T-cell (primary cell): ENCODE results near the gene GALNT9. TPM values are rescaled to one million over a fixed set of nuclear protein-coding genes. Genes with fewer than 3 reads are reported as not detected.

Source experiments
- ATAC-seq, 4 experiments: fragments of 200-7000 bp in 3 of 4; fragments of 150-1000 bp in 1 of 4; cut with Tn5 transposase; replicated peaks in 1 of 4; 1 replicate in 3 of 4; 2 replicates in 1 of 4; pipeline ENCODE4 v1.10.0; 2021; ENCODE audit warnings: moderate library complexity in 3 of 4, mild to moderate bottlenecking in 2 of 4, moderate number of reproducible peaks in 1 of 4
- CTCF ChIA-PET, 2 donors: fragments of 300-600 bp; sonication (Branson Sonifier 250); formaldehyde crosslinking; loops; one replicate each; lab custom pipeline; 2022; ENCODE audit warnings: antibody characterized with exemption in 2 of 2; lab: Charles Lee
- POLR2A ChIA-PET, 2 donors: fragments of 300-600 bp; sonication (Branson Sonifier 250); formaldehyde crosslinking; loops; one replicate each; lab custom pipeline; 2022; ENCODE audit warnings: antibody characterized with exemption in 2 of 2; lab: Charles Lee
- DNase-seq, 35 experiments: peaks; one replicate each; pipeline versions ENCODE4 v3.0.0 to v3.0.0-alpha.2; 2013 to 2023
- H3K27ac ChIP-seq: one replicate; pipeline ENCODE4 v1.5.1; 2013; ENCODE audit warnings: low read length
- H3K27me3 ChIP-seq, 2 experiments: replicated peaks in 1 of 2; 1 replicate in 1 of 2; 2 replicates in 1 of 2; pipeline versions ENCODE4 v1.6.1 to v1.7.0; 2013; ENCODE audit warnings: low read length in 1 of 2, mixed read lengths in 1 of 2; ENCODE audit not compliant: control insufficient read depth in 2 of 2, insufficient read depth in 2 of 2; ENCODE audit errors: extremely low read depth in 1 of 2
- H3K36me3 ChIP-seq, 2 donors: 1 replicate in 1 of 2; 2 replicates in 1 of 2; pipeline versions ENCODE4 v1.6.1 to v1.7.0; 2013; ENCODE audit warnings: low read length in 1 of 2; ENCODE audit not compliant: control insufficient read depth in 2 of 2, insufficient read depth in 1 of 2; ENCODE audit errors: extremely low read depth in 1 of 2
- H3K4me1 ChIP-seq, 2 experiments: 1 replicate in 1 of 2; 2 replicates in 1 of 2; pipeline versions ENCODE4 v1.6.1 to v1.7.0; 2013; ENCODE audit warnings: low read length in 2 of 2, mixed read lengths in 1 of 2; ENCODE audit not compliant: insufficient read depth in 2 of 2, control insufficient read depth in 1 of 2; ENCODE audit errors: extremely low read depth in 1 of 2
- H3K4me3 ChIP-seq, 2 donors: 1 replicate in 1 of 2; 2 replicates in 1 of 2; pipeline versions ENCODE4 v1.5.1 to v1.7.0; 2013; ENCODE audit warnings: mild to moderate bottlenecking in 2 of 2, low read length in 1 of 2, moderate library complexity in 1 of 2; ENCODE audit not compliant: control insufficient read depth in 1 of 2; ENCODE audit errors: extremely low read depth in 1 of 2
- H3K9me3 ChIP-seq: 2 replicates; pipeline ENCODE4 v1.7.0; 2013
- H3K27ac Mint-ChIP-seq, 2 donors: one replicate each; pipeline ENCODE4 v1.8.0; 2020 to 2021; ENCODE audit warnings: mild to moderate bottlenecking in 2 of 2, mixed read lengths in 2 of 2
- H3K27me3 Mint-ChIP-seq, 2 donors: one replicate each; pipeline ENCODE4 v1.8.0; 2021 to 2022; ENCODE audit warnings: mixed read lengths in 2 of 2
- H3K36me3 Mint-ChIP-seq: one replicate; pipeline ENCODE4 v1.8.0; 2021; ENCODE audit warnings: mixed read lengths
- H3K4me1 Mint-ChIP-seq, 3 donors: one replicate each; pipeline ENCODE4 v1.8.0; 2020 to 2022; ENCODE audit warnings: mixed read lengths in 3 of 3, mild to moderate bottlenecking in 1 of 3
- H3K4me3 Mint-ChIP-seq, 3 donors: one replicate each; pipeline ENCODE4 v1.8.0; 2020 to 2022; ENCODE audit warnings: mild to moderate bottlenecking in 3 of 3, mixed read lengths in 3 of 3, moderate library complexity in 3 of 3
- H3K9me3 Mint-ChIP-seq, 3 donors: one replicate each; pipeline ENCODE4 v1.8.0; 2020 to 2022; ENCODE audit warnings: mixed read lengths in 3 of 3
- WGBS: methylation state at CpG from one replicate; pipeline ENCODE4 v1.1.5; 2013; ENCODE audit warnings: missing lambda C conversion rate; ENCODE audit not compliant: insufficient coverage; 5-methylcytosine and 5-hydroxymethylcytosine counted together
- total RNA-seq, 35 experiments: library from RNA in 6 of 35; stranded (reverse) in 6 of 35; fragments of 120-200 nt in 1 of 35; gene quantifications; one replicate each; pipeline versions ENCODE4 v1.2.1 to v1.2.4 and lab custom pipeline; 2013 to 2026

GALNT9 gene
- total RNA-seq, 5 donors from 2014 or later (not counting 1 experiment from before 2014, with no cell fraction given) = 0.72 TPM; not detected in 4

GRCh38 chr12:132373901-132374611 lies 44.7 kb upstream of the GALNT9 start:
- ChIA-PET CTCF (no interaction called here), POLR2A (no interaction called here)
- H3K27ac ChIP-seq = no peak overlapping the region
- no peak overlapping the region for H3K4me3 ChIP-seq
- H3K36me3 ChIP-seq = no peaks in the 10 kb centered on the region
- H3K4me3 Mint-ChIP-seq = no peak overlapping the region
- H3K4me1 ChIP-seq = no peaks in the 10 kb centered on the region
- ATAC-seq (no peak), DNase-seq (no peak)
- WGBS = 34% methylated on average over 26 of the region's 28 CpGs
- no peaks in the 10 kb centered on the region for H3K9me3 ChIP-seq
- H3K4me1 Mint-ChIP-seq = peaks cover 0 to 12% (median 0%) of the 10 kb centered on the region in 3 donors
- no peaks in the 10 kb centered on the region for H3K9me3 Mint-ChIP-seq
- peaks cover 60 to 76% of the 10 kb centered on the region in 2 donors for H3K27me3 Mint-ChIP-seq
- peaks cover 5 to 69% of the 10 kb centered on the region in 2 experiments for H3K27me3 ChIP-seq
- no peaks in the 10 kb centered on the region for H3K36me3 Mint-ChIP-seq
- H3K27ac Mint-ChIP-seq = no peak overlapping the region

- no peak overlapping the region for H3K27ac ChIP-seq
- no peaks in the 10 kb centered on the region for H3K4me1 ChIP-seq
- no peaks in the 10 kb centered on the region for H3K36me3 ChIP-seq
- no peaks in the 10 kb centered on the region for H3K4me1 Mint-ChIP-seq
- peaks cover 31 to 32% of the 10 kb centered on the region in 2 donors for H3K27me3 Mint-ChIP-seq
- ATAC-seq = no peak
- H3K27ac Mint-ChIP-seq = no peak overlapping the region
- ChIA-PET POLR2A (no interaction called here), CTCF (no interaction called here)
- no peaks in the 10 kb centered on the region for H3K36me3 Mint-ChIP-seq
- no peak overlapping the region for H3K4me3 ChIP-seq
- no peaks in the 10 kb centered on the region for H3K9me3 Mint-ChIP-seq
- H3K27me3 ChIP-seq = peaks cover 0 to 27% of the 10 kb centered on the region in 2 experiments
- H3K9me3 ChIP-seq = no peaks in the 10 kb centered on the region
- no peak overlapping the region for H3K4me3 Mint-ChIP-seq
- DNase-seq = no peak
- 69% methylated on average over 12 of the region's 18 CpGs for WGBS
Measured at GRCh38 chr12:132367852-132368251, 38.5 kb upstream of the GALNT9 start.

GRCh38 chr12:132367071-132367851 lies 37.9 kb upstream of the GALNT9 start:
- ChIA-PET POLR2A (no interaction called here), CTCF (no interaction called here)
- Mint-ChIP-seq H3K4me3 (no peak overlapping the region), H3K9me3 (no peaks in the 10 kb centered on the region), H3K36me3 (no peaks in the 10 kb centered on the region), H3K27me3 (peaks cover 27 to 30% of the 10 kb centered on the region in 2 donors), H3K4me1 (no peaks in the 10 kb centered on the region), H3K27ac (no peak overlapping the region)
- Histone ChIP-seq H3K27ac (no peak overlapping the region), H3K4me3 (no peak overlapping the region), H3K4me1 (no peaks in the 10 kb centered on the region), H3K9me3 (no peaks in the 10 kb centered on the region), H3K27me3 (peaks cover 0 to 21% of the 10 kb centered on the region in 2 experiments), H3K36me3 (no peaks in the 10 kb centered on the region)
- no peak for ATAC-seq
- no peak for DNase-seq
- 86% methylated on average over 12 of the region's 31 CpGs for WGBS

GRCh38 chr12:132366341-132366861 lies 37.0 kb upstream of the GALNT9 start:
- H3K36me3 Mint-ChIP-seq = no peaks in the 10 kb centered on the region
- ATAC-seq = no peak
- Histone ChIP-seq H3K27me3 (peaks cover 0 to 16% of the 10 kb centered on the region in 2 experiments), H3K36me3 (no peaks in the 10 kb centered on the region), H3K27ac (no peak overlapping the region), H3K4me1 (no peaks in the 10 kb centered on the region), H3K9me3 (no peaks in the 10 kb centered on the region), H3K4me3 (no peak overlapping the region)
- no peak overlapping the region for H3K4me3 Mint-ChIP-seq
- POLR2A ChIA-PET = no interaction called here
- no peaks in the 10 kb centered on the region for H3K9me3 Mint-ChIP-seq
- H3K4me1 Mint-ChIP-seq = no peaks in the 10 kb centered on the region
- 86% methylated on average over 12 of the region's 17 CpGs for WGBS
- no peak overlapping the region for H3K27ac Mint-ChIP-seq
- CTCF ChIA-PET = no interaction called here
- H3K27me3 Mint-ChIP-seq = peaks cover 21 to 23% of the 10 kb centered on the region in 2 donors
- DNase-seq = no peak

GRCh38 chr12:132365226-132365625 lies 35.8 kb upstream of the GALNT9 start:
- WGBS = 96% methylated on average over 7 of the region's 10 CpGs
- peaks cover 10 to 11% of the 10 kb centered on the region in 2 donors for H3K27me3 Mint-ChIP-seq
- H3K36me3 Mint-ChIP-seq = no peaks in the 10 kb centered on the region
- no peaks in the 10 kb centered on the region for H3K36me3 ChIP-seq
- ATAC-seq (no peak), DNase-seq (no peak)
- no peaks in the 10 kb centered on the region for H3K9me3 Mint-ChIP-seq
- CTCF ChIA-PET = no interaction called here
- no peak overlapping the region for H3K4me3 ChIP-seq
- H3K4me1 ChIP-seq = no peaks in the 10 kb centered on the region
- no peaks in the 10 kb centered on the region for H3K9me3 ChIP-seq
- no peak overlapping the region for H3K27ac ChIP-seq
- H3K4me1 Mint-ChIP-seq = no peaks in the 10 kb centered on the region
- POLR2A ChIA-PET = no interaction called here
- H3K27ac Mint-ChIP-seq = no peak overlapping the region
- H3K27me3 ChIP-seq = peaks cover 0 to 12% of the 10 kb centered on the region in 2 experiments
- no peak overlapping the region for H3K4me3 Mint-ChIP-seq

- Histone ChIP-seq H3K4me1 (no peaks in the 10 kb centered on the region), H3K27ac (no peak overlapping the region), H3K36me3 (no peaks in the 10 kb centered on the region), H3K27me3 (peaks cover 0 to 8% of the 10 kb centered on the region in 2 experiments), H3K9me3 (no peaks in the 10 kb centered on the region), H3K4me3 (no peak overlapping the region)
- POLR2A ChIA-PET = no interaction called here
- WGBS = 84% methylated on average over 8 of the region's 15 CpGs
- CTCF ChIA-PET = no interaction called here
- Mint-ChIP-seq H3K27ac (no peak overlapping the region), H3K27me3 (peaks cover 3 to 5% of the 10 kb centered on the region in 2 donors), H3K36me3 (no peaks in the 10 kb centered on the region), H3K9me3 (no peaks in the 10 kb centered on the region), H3K4me3 (no peak overlapping the region), H3K4me1 (no peaks in the 10 kb centered on the region)
- no peak for ATAC-seq
- DNase-seq = no peak
Measured at GRCh38 chr12:132364348-132364902, 35.0 kb upstream of the GALNT9 start.
